ENCODE measurements around the gene TRPM2. TPM values are rescaled to one million over a fixed set of nuclear protein-coding genes. Genes with fewer than 3 reads are reported as not detected.

Gene TRPM2
- polyA plus RNA-seq, 5 donors = 0.93 to 2.4 (median 1.6) TPM

DNA sequence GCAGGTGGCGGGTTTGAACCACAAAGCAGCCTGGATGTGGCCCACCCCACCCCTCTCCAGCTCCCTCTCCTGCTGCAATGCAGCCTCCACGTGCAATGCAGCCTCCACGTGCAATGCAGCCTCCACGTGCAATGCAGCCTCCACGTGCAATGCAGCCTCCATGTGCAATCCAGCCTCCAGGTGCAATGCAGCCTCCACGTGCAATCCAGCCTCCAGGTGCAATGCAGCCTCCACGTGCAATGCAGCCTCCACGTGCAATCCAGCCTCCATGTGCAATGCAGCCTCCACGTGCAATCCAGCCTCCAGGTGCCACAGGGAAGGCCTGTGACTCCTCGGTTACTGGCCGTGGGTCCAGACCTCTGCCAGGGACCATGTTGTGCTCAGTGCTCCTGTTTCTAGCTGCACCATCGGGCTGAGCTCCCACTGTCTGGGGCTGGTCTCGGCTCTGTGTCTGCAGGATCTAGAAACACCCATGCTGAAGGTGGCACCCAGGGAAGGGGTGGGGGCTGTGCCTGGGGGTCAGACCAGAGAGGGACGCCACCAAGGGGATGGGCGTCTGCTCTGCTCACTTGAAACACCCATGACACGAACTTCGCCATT lies 90.0 kb downstream of the TRPM2 start:
- DNase-seq = no peak

DNA sequence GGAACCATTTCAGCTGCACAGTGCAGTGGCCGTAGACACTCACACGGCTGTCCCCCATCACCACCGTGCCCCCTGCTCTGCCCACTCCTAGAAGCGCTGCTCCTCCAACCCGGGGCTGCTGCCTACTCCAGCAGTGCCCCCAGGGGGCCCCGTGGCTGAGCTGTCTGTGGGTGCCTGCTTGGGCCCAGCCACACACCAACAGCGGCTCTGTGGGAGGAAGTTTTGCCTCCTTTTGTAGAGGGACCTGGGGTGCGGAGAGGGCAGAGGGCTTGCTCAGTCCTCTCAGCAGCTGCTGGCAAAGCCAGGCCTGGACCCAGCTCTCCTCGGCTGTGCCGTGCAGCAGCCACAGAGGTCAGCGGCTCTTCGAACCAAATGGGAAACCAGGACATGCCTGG lies 90.5 kb downstream of the TRPM2 start:
- no peak for DNase-seq

DNA sequence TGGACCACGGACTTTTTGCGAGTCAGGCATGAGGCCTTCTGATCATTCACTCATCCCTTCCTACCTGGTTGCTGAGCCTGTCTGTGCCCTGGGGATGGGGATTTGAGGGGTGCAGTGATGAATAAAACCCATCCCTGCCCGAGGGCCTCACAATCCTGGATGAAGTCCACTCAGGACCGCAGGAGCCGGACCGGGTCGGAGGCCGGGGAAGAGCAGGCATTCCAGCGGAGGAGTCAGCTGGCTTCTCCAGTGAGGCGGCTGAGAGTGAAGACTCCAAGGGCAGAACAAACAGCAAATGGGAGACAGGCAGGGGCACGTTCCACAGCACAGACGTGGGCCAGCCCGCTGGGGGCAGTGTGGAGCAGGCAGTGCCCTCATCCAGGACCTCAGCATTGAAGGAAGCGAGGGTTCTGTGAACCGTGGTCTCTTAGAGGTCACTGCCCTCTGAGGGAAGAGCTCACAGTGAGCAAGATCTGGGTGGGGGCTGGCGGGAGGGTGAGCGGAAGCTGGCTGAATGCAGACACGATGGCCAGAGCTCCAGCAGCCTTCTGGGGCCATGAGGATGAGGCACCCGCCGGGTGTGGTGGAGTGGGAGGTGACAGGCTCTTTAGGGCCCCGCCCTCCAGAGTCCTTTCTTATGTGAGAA lies 91.0 kb downstream of the TRPM2 start:
- DNase-seq = no peak

DNA sequence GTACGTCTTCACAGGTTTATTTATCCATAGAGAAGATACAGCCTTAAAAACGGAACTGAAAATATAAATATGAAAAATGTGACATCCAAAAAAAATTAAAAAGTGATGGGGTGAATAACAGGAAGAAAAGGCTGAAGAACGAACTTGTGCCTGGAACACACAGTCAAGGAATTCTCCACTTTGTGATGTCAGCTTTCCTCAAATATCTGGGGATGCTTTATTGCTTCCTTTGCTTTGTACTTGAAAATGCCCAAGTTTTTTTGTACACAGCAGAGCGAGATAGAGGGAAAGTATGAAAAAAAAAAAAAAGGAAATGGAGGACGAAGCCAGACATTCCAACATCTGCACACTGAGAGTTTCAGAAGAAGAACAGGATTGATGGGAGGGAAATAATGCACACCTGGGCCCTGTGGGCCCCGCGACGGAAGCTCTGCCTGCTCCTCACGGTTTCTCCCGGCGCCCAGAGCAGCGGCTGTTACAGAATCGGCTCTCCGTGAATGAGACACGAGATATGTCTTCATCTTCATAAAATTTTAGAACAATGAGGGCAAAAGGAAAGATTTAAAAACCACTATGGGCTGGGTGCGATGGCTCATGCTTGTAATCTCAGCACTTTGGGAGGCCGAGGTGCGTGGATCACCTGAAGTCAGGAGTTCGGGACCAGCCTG lies 91.9 kb downstream of the TRPM2 start:
- DNase-seq = no peak

DNA sequence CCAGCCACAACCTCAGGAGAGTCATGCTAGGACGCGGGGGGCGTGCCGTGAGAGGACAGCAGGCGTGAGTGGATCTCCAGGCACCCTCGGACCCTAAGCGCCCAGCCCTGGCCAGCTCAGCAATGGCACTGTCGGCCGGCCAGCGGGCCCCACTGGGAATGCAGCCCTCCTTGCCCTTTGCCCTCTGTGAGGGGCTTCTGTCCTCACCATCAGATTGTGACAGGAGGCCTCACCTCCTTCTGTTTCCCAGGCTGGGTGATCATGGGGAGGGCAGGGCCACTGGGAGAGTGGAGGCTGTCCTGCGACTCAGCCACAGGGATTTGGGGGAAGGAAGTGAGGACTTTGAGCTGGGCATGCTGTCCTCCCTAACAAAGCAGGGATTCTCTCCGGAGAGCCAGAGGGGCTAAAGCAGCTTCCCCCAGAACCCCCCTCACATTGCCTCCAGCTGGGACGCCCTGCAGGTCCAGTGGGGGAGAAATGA lies 95.3 kb downstream of the TRPM2 start:
- no peak for DNase-seq

DNA sequence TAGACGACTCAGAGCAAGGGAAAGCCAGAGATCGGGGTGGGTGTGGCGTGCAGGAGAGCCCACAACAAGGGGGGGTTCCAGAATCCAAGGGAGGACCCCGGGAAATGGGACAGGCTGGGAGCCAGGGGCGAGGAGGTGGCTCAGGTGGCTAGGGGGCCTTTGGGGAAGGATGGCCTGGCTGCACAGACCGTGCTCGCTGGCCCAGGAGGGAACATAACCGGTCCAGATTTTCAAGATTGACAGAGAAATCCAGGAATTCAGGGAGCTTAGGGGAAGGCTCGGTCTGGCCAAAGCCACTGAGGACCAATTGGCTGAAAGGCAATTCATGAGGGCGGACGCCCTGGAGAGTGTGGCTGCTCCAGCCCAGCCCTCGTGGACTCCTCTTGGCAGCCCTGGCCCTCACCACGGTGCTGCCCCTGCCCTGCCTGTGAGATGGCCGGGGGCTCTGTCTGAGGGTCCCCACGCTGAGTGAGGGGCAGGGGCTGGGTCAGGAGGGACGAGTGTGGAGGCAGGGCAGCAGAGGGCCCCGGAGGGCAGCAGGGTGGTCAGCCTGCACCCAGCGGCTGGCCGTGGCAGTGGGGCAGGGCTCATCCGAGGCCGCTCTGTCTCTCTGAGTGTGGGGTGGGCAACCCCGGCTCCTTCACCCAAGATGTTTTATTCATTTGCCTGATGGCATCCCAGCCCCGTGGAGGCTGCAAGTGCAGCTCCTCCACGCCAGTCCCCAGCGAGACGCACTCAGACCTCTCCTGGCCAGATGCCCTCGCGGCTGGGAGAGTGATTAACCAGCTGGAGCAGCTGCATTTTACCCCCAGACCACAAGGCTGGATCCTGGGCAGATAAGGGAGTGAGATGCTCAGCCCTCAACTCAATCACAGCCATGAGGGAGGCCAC lies 96.3 kb downstream of the TRPM2 start:
- no peak for DNase-seq

DNA sequence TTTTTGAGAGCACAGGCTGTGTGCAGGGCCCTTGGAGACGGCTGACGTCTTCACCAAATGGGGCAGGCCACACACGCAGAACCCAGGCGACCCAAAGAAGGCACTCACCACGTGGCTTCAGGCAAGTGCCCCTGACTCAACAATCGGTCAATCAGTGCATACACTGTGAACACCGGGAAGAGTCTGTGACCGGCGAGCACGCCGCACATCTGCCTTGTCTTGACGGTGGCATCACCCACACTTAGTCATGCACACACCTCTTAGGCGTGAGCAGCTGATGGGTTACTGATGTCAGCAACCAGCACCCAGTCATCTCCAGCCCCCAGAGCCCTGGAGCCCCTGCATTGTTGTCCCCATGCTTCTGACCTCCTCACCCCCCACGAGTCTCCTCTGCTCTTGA lies 97.0 kb downstream of the TRPM2 start:
- no peak for DNase-seq

DNA sequence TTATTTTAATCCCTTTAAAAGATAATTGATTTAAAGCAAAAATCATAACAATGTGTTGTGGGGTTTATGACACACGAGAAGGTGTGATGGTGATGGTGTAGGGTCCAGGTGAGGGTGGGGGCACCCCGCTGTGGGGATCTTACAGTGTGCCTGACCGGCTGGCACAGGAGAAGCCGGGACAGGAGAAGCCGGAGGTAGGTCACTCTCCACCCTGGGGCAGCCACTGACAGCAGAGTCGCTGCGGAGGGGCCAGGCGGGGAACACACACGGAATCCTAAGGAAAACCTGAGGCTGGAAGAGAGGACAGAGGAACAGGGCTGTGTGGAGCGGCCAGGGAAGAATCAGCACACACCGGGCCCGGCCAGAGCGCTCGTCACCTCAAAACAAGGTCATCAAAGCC lies 97.6 kb downstream of the TRPM2 start:
- no peak for DNase-seq

DNA sequence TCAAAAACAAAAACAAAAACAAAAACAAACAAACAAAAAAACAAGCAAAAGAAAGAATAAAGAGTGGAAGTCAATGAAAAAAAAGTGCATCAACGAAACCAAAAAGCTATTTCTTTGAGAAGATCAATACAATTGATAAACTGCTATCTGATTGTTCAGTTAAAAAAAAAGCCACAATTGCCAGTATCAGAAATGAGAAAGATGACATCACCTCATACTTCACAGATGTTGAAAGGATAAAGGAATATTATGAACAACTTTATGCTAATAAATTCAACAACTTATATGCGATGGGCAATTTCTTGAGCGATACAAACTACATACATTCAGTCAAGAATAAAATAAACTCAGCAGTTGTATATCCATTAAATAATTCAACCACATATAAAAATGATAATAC lies 99.7 kb downstream of the TRPM2 start:
- DNase-seq = no peak

DNA sequence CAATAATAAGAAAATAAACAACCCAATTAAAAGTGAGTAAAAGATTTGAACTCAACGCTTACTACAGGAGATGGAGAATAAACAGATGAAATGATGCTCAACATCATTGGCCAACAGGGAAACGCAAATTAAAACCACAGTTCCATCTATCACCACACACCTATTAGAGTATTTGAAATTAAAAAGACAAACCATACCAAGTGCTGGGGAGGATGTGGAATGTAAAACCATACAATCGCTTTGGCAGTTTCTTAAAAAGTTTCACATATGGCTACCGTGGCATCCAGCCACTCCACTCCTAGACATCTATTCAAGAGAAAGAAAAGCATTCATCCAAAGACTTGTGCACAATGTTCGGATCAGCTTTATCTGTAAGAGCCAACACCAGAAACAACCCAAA lies 100.6 kb downstream of the TRPM2 start:
- no peak for DNase-seq

DNA sequence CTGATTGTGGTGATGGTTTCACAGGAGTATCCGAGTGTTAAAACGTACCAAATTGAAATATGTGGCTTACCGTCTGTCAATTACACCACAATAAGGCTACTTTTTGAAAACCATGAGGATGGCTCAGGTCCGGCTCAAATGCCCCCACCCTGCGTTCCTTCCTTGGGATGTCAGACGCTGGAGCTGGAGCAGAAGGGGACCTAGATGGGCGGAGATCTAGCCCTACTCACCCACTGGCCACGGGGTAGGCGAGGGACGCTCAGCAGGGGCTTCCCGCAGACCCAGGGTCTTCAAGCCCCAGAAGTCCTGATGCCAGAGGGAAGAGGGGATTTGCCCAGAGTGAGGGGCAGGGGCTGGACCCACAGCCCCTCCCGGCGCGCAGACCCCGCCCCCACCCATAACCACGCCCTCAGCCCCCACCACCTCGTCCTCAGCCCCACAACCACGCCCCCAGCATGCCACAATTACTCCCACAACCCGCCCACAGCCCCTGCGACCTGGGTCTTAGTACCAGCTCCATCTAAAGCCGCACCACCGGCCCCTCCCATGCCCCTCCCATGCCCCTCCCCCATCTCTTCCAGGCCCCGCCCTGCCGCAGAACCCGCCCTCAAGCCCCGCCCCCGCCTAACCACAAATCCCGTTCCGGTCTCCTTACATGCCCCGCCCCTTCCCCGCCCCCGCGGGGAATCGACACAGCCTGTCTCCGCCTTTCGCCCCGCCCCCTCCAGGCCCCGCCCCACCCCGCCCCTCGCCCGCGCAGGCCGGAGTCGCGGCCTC lies 101.5 kb downstream of the TRPM2 start, which contains the start of gene LRRC3:
TSS of gene LRRC3 (plus strand) at position 764 of the 777 bp plus-strand sequence. CDS start 1,135 bp downstream, outside the sequence.
- DNase-seq = peak; percentile 65 to 72

DNA sequence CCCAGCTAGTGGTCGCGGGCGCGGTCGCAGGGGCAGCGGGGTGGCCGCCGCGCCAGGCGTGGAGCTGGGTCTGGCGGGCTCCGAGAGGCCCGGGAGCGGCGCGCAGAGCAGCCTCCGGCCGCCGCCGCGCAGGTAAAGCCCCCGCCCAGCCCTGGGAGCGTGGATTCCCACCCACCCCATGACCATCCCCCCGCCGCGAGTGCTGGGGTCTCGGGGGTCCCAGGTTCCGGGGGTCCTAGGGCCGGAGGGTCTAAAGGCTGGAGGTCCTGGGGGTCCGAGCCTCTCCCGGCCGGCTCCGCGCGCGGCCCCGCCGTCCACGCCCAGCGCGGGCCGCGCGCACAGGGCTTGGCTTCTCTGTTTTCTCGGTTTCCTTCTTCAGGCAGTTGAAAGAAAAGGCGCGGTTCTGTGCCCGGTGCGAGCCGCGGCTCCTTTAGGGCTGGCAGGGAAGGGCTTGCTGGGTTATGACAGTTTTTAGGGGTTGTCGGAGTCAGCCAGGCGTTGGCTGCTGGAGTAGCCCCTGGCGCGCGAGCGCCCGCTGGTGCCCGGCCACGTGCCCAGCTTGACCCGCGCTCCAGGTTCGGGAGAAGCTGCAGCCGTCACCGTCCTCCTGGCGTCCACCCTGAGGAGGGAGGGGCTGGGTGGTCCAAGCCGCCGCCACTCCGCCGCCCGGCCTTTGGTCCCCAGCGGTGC lies 102.2 kb downstream of the TRPM2 start:
- DNase-seq = no peak

DNA sequence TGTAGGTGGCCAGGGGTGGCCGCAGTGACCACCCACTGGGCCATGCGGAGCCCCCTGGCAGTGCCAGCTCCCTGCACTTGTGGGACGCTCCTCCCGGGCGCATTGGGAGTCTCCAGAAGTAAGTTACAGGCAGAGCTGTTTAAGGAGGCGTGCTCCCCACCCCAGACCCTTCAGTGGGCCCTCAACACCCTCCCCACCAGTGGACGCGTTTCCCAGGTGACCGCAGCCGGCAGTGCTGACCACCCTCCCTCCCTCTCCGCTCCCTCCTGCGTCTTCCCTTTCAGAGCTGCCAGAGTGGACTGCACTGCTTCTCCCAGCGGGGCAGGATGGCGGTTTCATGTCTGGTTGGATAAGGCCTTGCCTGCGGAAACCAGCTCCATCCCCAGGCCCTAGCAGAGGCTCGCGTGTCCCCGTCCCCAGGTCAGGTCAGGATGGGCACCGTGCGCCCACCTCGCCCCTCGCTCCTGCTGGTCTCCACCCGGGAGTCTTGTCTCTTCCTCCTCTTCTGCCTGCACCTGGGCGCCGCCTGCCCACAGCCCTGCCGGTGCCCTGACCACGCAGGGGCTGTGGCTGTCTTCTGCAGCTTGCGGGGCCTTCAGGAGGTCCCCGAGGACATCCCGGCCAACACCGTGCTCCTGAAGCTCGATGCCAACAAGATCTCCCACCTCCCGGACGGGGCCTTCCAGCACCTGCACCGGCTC lies 102.9 kb downstream of the TRPM2 start:
- DNase-seq = no peak

DNA sequence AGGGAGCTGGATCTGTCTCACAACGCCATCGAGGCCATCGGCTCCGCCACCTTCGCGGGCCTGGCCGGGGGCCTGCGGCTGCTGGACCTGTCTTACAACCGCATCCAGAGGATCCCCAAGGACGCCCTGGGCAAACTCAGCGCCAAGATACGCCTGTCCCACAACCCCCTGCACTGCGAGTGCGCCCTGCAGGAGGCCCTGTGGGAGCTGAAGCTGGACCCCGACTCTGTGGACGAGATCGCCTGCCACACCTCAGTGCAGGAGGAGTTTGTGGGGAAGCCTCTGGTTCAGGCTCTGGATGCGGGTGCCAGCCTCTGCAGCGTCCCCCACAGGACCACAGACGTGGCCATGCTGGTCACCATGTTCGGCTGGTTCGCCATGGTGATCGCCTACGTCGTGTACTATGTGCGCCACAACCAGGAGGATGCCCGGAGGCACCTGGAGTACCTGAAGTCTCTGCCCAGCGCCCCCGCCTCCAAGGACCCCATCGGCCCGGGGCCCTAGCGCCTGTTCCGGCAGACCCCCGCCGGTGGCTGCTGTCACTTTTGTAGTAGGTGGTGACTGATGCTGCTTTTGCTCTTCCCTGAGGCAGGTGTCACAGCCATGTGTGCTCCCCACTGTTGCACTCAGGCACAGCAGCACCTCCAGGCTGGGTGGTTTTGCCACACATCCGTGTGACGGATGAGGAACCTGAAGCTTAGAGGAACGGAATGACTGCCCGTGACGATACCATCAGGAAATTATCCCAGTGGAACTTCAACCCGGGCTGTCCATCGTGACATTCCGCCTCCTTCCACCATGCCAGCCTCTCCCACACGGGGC lies 103.7 kb downstream of the TRPM2 start:
- DNase-seq = no peak

DNA sequence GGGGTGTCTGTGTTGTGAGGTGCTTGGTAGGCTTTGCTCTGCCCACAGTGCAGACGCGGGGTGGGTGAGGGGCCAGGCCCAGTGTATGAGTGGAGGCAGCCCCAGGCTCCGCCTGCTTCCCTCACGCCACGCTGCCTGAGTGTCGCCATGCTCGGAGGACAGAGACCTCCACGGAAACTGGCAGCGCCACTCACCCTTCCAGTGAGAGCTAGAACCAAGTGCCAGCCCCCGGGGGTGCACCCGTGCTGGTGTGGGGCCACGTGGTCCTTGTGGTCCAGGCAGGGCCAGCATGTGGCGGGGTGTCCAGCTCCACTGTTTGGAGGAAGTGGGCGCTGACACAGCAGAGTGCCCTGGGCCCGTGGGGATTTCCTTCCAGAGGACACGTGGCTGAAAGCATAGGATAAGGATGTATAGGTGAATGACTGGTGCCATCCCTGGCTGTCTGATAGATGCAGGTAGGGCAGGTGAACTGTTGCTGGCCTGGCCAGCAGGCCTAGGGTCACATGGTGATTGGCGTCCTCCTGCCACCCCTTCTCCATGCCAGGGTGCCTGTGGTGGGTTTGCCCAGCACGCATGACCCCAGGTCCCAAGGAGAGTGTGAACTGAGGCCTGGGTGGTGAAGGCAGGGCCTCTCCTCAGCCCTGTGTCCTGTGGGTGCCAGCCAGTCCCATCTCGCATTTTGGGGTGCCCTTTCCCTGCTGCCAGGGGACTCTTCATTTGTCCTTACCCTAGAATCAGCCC lies 105.7 kb downstream of the TRPM2 start:
- DNase-seq = no peak

DNA sequence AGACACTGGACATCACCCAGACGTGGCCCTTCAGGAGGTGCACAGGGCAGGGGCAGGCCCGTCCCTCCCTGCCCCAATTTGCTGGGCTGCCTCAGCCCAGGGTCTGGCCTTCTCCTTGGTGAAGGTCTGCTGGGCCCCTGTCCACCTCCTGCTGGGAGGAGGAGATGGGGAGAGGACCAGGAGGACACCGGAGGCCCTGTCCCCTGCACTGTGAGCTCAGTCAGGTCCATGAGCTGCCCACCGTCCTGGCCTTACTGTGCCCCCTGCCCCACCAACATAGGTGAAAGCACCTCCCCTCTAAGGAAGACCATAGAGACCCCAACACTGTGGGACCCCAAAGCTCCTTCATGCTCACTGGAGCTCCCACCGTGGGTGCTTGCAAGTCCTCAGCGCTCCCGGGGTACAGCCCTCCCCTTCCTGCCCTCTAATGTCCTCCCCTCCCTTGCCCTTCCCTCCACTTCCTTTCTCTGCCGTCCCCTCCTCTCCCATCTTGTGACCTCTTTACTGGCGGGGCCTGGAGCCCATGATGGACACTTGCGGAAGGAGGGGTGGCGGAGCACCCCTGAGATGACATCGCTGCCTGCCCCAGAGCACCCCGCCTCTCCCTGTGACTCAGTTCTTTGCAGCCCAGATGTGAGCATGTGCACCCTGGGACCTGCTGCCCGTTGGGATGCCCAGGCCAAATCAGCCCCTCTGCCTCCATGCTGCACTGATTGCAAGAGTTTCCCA lies 106.5 kb downstream of the TRPM2 start:
- no peak for DNase-seq

DNA sequence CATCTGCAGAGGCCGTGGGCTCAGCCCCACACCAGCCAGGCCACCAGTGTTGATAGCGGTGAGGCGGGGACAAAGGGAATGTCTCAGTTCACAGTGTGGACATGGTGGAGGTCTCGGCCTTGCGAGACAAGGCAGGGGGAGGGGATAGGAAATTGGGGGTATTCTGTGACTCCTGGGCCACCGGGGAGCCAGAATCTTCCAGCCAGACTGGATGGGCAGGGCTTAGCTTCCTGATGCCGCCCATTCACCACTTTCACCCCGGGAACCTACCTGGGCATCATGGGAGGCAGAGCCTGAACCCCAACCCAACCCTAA lies 107.0 kb downstream of the TRPM2 start:
- no peak for DNase-seq

DNA sequence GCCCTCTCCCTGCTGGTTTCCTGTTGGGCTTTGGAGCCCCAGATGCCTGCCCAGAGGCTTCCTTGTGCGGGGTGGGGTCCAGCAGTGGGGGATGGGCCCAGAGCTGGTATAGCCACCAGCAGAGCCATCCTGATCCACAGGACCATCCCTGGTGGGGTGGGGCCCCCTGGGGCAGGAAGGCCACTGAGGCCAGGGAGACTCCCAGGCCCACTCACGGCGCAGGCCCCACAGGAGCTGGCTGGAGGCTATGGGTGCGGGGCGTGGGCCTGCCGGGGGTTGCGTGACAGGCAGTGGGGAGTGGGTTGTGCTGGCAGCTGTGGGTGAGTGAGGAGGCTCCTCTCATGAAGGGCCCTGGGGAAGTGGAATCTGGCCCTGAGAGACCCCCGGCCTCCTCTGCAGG lies 107.6 kb downstream of the TRPM2 start:
- DNase-seq = no peak
